Stimulated activated CD4-positive, alpha-beta T cell treated with anti-CD3 and anti-CD28 coated beads, Interleukin-2, amount 100 ng/mL, for 48 hours (primary cell): ENCODE results near the gene KIAA0513.
"Not testable (repeated sequence)": the region's sequence is repeated elsewhere in the genome, so short reads cannot be mapped to it uniquely, and the experiment has no call there.

ENCODE experiments used
- DNase-seq, 2 donors: peaks; one replicate each; pipeline ENCODE4 v3.0.0-alpha.2; 2020

The KIAA0513 gene

DNA sequence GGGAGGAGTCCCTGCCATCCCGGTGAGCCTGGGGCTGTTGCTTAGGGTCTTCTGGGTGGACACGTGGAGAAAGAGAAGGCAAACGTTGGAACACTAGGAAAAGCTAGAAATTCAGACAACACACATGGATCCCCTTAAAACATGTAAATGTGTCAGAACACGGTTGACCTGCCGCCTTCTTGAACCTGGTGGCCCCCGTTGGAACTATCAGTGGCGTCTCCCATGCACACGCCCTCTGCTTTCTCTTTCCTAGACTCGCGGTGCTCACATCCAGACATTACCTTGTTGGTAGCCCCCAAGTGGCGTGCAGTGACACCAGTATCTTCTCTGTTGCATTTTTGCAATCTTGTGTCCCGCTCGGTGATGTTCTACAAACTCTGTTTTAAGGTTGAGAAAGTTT, 66.1 kb downstream of the KIAA0513 start:
- no peak for DNase-seq

DNA sequence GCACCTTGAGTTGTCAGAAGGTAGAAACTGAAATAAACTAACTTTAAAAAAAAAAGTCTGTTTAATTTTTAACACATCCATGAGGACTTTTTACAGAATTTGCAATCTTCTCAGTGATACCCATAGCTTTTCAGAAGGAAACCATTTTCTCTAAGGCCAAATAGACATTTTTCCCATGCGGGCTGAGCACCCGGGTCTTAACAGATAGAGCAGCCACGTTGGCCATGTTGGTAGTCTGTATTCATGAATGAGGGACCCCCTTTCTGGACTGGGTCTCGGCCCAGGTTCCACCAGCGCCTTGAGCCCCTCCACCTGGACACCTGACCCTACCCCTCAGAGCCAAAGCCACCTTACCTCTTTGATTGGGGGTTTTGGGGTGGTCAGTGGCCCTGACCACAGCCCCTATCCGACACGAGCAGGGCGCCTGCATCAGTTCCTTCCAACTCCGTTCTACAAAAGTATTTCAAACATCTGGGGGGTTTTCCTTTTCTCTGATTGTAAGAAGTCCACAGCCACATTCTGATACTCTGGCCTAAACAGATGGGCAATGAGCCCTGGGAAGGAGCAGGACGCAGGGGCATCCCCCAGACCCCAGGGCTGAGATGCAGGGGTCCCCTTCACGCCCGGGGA, 66.7 kb downstream of the KIAA0513 start:
- no peak for DNase-seq

DNA sequence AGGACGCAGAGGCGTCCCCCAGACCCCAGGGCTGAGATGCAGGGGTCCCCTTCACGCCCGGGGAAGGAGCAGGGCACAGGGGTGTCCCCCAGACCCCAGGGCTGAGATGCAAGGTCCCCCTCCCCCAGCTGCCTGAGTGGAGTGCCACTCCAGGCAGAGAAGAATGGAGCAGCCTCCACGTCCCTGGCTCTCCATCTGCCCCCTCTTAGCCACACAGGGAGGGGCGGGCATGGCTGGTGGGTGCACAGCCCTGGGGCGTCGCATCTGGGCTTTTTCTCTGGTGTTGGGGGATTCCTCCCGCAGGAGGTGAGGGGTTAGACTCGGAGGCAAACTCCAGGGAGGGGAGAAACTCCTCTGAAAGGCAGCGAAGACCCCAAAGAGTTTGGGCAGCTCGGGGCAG, 67.2 kb downstream of the KIAA0513 start:
- DNase-seq: no peak

- DNase-seq: no peak
Observed at GRCh38 chr16:85096921-85097320, 69.3 kb downstream of the KIAA0513 start.

- no peak for DNase-seq
Observed at GRCh38 chr16:85098565-85098964, 71.0 kb downstream of the KIAA0513 start.

GRCh38 chr16:85100265-85100664, 72.7 kb downstream of the KIAA0513 start:
- DNase-seq: no peak

DNA sequence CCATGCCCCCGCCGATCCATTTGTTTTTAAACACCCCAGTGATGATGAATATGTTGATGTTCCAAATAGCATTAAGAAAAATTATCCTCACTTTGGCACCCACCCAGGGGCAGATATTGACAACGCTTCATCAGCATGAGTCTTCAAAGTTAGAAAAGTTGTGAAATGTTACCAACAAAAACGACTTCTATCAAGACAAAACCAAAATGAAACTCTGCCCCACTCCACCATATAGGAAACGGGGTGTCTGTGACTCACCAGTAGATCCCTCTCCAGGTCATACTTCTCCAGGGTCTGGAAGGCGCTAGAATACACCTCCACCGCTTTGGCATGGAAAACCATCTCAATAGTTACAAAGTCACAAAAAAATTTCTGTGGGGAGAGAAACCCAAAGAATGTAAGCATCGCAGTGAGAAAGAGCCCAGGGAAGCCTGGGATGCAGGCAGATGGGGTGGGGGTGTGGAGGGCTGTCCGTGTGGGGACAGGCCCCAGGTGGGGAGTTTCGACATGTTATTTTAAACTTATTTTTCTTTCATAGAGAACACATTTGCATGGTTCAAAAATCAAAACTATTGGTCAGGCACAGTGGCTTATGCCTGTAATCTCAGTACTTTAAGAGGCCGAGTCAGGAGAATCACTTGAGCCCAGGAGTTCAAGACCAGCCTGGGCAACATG, 74.5 kb downstream of the KIAA0513 start:
- no peak for DNase-seq

- no peak for DNase-seq
Observed at GRCh38 chr16:85103114-85104079, 75.8 kb downstream of the KIAA0513 start.

DNA sequence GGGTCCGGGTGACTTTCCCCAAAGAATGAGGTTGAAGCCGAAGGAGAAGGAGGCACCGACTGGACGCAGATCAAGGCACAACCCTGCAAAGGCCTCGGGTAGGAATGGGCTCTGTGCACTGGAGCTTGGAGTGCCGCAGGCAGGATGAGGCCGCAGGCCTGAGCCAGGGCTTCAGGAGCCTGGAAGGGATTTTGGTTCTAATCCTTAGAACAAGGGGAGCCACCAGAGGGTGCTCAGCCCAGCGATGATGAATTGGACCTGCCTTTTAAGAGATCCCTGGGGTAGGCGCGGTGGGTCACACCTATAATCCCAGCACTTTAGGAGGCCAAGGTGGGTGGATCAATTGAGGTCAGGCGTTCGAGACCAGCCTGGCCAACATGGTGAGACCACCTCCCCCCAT, 76.6 kb downstream of the KIAA0513 start:
- no peak for DNase-seq

DNA sequence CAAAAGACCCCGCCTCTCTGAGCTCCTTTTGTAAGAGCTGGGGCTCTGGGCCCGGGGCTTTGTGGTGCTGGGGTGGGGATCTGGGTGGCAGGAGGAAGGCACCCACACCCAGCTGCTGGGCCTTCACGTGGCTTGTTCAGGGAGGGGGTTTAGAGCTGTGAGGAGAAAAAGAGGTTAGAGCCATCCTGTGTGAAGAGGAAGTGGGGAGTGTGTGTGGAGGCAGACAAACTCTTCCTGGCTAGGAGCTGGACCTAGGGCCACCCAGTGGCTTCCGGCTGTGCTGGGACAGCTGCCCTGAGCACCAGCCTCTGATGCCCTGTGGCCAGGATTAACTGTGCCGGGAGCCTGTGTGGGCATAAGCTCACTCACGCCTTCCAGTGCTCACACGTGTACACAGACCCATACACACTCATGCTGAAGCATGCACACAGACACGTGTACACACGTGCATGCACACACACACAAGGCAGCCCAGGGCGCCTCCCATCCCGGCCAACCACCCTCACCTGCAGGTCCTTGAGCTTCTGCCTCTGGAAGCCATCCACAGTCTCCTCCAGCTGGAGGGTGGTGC, 77.3 kb downstream of the KIAA0513 start:
- peak in 1 of 2 donors; percentile 10 for DNase-seq

DNA sequence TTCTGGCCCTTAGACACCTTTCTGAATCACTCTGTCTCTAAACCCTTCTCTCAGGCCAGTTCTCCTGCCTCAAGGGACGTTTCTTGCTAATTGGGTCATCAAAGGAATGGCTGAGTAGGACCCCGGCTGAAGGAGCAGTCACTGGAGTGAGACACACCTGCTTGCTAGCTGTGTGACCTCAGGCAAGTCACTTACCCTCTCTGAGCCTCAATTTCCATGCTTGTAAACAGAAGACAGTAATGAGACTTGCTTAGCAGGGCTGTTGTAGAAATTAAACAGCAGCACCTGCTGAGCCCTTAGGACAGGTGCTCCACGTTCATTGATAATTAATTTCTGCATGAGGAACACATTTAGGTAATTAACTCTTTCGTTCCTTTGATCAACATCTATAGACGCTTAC, 77.9 kb downstream of the KIAA0513 start:
- no peak for DNase-seq

- DNase-seq: no peak
Observed at GRCh38 chr16:85107083-85107482, 79.5 kb downstream of the KIAA0513 start.

- no peak for DNase-seq
Observed at GRCh38 chr16:85107532-85107931, 79.9 kb downstream of the KIAA0513 start.

DNA sequence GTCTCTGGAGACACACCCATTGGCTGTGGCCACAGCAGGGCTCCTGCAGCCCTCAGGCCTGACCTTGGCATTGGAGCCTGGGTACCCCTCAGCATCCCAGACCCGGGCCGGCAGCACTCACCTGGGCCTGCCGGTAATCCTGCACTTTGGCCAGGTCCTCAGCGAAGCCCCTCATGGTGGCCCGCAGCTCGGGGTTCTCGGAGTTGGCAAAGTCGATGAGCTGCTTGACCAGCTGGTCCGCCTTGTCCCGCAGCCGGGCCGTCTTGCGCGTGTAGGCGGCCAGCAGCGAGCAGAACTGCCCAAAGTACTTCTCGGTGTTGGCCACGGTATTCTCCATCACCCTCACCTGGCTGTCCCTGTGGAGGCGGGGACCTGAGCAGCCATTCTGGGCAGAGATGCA, 82.5 kb downstream of the KIAA0513 start:
- DNase-seq: no peak

- DNase-seq: no peak
Observed at GRCh38 chr16:85111184-85111583, 83.6 kb downstream of the KIAA0513 start.

DNA sequence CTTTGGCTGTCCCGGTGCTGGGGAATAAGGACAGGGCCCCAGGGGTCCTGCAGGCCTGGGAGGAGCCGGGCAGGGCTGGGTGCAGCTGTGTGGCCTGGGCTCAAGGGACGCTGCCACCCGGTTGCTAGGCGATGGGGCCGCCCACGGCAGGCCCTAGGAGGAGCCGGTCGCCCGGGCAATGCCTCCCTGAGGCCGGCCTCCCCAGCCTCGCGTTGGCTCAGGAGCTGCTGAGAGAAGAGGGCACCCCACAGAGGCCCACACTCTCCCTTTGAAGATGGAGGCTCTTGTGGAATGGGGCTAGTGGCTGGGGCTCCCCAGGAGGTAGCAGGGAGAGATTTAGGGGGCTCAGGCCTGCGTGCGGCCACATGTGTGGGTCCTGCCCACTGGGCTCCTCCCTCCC, 84.8 kb downstream of the KIAA0513 start, which contains the start of gene CIBAR2:
TSS of gene CIBAR2 (minus strand) at position 109 of the 400 bp plus-strand sequence. CDS start 120 bp downstream, outside the sequence.
- no peak for DNase-seq

DNA sequence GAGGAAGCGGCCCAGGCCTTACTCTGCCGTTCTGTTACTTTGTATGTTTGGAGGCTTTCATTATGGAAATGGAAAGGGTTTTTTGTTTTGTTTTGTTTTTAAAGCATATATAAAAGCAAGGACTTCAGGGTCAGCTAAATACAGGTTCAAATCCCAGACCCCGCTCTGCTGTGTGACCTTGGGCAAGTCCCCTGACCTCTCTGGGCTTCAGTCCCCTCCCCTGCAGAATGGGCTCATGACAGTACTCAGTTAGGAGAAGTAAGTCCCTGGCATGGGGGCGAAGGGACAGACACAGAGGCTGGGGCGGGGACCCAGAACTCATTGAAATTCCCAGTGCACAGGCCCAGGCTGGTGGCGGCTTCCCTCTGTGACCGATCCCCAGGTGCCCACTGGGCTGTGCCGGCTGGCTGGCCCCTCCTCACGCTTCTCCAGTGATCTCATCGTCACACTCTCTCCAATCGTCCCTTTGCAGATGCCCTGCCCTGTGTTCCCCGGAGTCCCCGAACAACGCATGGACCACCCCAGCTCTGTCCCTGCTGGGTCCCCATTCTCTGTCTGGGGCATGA, 85.7 kb downstream of the KIAA0513 start:
- no peak for DNase-seq

DNA sequence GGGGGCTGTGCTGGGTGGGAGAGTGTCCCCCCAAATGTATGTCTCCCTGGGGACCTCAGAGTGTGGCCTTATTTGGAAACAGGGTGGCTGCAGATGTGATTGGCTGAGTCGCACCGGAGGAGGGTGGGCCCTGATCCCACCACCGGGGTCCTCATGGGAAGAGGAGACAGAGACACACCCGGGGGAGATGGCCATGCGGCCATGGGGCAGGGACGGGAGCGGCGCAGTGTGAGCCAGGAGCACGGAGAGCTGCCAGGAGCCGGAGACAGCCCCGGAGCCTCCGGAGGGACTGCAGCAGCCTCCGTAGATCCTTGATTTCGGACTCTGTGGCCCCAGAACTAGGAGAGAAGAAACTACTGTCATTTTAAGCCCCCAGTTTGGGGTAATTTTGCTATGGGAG, 86.3 kb downstream of the KIAA0513 start:
- no peak for DNase-seq

- DNase-seq: peak; percentile 91 to 93
Observed at GRCh38 chr16:85114909-85115567, 87.4 kb downstream of the KIAA0513 start.

DNA sequence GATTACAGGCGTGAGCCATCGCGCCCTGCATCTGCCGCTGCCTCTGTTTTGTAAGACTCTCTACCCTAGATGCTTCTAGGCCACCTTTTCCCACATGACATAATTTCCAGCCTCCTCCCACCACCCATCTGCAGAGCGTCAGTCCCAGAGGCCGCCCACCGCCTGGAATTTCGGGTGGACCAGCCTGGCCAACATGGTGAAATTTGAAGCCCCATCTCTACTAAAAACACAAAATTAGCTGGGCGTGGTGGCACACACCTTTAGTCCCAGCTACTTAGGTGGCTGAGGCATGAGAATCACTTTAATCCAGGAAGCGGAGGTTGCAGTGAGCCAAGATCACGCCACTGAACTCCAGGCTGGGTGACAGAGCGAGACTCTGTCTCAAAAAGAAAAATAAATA, 89.8 kb downstream of the KIAA0513 start:
- DNase-seq: no peak

DNA sequence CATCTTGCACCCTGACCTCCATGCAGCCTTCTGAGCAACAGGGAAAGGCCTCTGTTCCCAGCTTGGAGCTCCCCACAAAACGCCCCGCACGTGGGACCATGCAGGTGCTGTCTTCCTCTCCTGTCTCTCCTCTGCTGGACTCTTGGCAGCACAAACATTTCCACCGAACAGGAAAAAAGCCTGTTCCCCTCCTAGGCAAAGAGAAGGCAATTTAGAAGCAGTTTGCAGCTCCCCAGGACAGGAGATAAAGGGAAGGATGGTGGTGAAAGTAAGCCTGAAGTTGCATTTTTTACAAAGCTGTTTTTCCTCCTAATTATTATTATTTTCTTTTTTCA, 92.4 kb downstream of the KIAA0513 start:
- DNase-seq: no peak

DNA sequence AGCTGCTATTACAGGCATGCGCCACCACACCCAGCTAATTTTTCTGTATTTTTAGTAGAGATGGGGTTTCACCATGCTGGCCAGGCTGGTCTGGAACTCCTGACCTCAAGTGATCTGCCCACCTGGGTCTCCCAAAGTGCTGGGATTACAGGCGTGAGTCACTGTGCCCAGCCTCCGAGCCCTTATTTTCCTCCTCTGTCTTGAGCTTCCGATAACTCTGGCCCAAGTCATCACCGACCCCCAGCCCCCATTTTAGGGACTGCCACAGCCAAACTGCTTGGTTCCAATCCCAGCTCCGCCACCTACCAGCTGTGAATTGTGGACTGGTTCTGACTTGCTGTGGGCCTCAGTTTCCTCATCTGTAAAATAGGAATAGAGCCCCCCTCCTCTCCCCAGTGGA, 95.8 kb downstream of the KIAA0513 start:
- not testable (repeated sequence) for DNase-seq
